DOHH2 (cell line): ENCODE measurements around the gene ABI2.
"Not testable (repeated sequence)": the region's sequence is repeated elsewhere in the genome, so short reads cannot be mapped to it uniquely, and the experiment has no call there.

Experiments
- H3F3A ChIP-seq: fragments of 200-600 bp; sonication (generic), shearing (Covaris generic); 2 replicates; pipeline ENCODE4 v1.6.0; 2016; ENCODE audit warnings: antibody characterized with exemption, mild to moderate bottlenecking; ENCODE audit not compliant: control insufficient read depth, insufficient read depth
- H3K27ac ChIP-seq: fragments of 200-600 bp; sonication (generic); 2 replicates; pipeline ENCODE4 v1.5.1; 2014; ENCODE audit warnings: low read depth, mild to moderate bottlenecking, low read length, moderate library complexity
- H3K27me3 ChIP-seq: fragments of 200-600 bp; sonication (generic); 2 replicates; pipeline ENCODE4 v1.6.1; 2014; ENCODE audit warnings: mild to moderate bottlenecking, low read length, mixed read lengths; ENCODE audit not compliant: control insufficient read depth
- H3K36me3 ChIP-seq: fragments of 200-600 bp; sonication (generic); 2 replicates; pipeline ENCODE4 v1.6.1; 2014; ENCODE audit warnings: mild to moderate bottlenecking, low read length, moderate library complexity, mixed read lengths; ENCODE audit not compliant: control insufficient read depth
- H3K4me1 ChIP-seq: fragments of 200-600 bp; sonication (generic); 2 replicates; pipeline ENCODE4 v1.6.1; 2014; ENCODE audit warnings: mild to moderate bottlenecking, low read length, mixed read lengths; ENCODE audit not compliant: control insufficient read depth
- H3K4me2 ChIP-seq: fragments of 200-600 bp; sonication (generic); 2 replicates; pipeline ENCODE4 v1.6.0; 2014; ENCODE audit warnings: mild to moderate bottlenecking, low read length, moderate library complexity
- H3K4me3 ChIP-seq: fragments of 200-600 bp; sonication (generic); 2 replicates; pipeline ENCODE4 v1.5.1; 2014; ENCODE audit warnings: mild to moderate bottlenecking, low read length, mixed read lengths
- H3K79me2 ChIP-seq: fragments of 200-600 bp; sonication (generic); 2 replicates; pipeline ENCODE4 v1.6.1; 2014; ENCODE audit warnings: mild to moderate bottlenecking, low read length, mixed read lengths; ENCODE audit not compliant: control insufficient read depth
- H3K9me2 ChIP-seq: fragments of 200-600 bp; sonication (generic); replicated peaks from 2 replicates; pipeline ENCODE4 v1.6.1; 2014; ENCODE audit warnings: mild to moderate bottlenecking, low read length, mixed read lengths; ENCODE audit not compliant: control insufficient read depth
- H3K9me3 ChIP-seq: fragments of 200-600 bp; sonication (generic); 2 replicates; pipeline ENCODE4 v1.6.1; 2014; ENCODE audit warnings: antibody characterized with exemption, low read length, mixed read lengths; ENCODE audit not compliant: control insufficient read depth, insufficient read depth
- H4K20me1 ChIP-seq: fragments of 200-600 bp; sonication (generic); 2 replicates; pipeline ENCODE4 v1.6.0; 2014; ENCODE audit warnings: low read depth, mild to moderate bottlenecking, antibody characterized with exemption, low read length, moderate library complexity; ENCODE audit not compliant: control insufficient read depth, insufficient read depth
- EZH2phosphoT487 ChIP-seq: fragments of 200-600 bp; sonication (generic); IDR thresholded peaks from 2 replicates; pipeline ENCODE4 v1.6.1; 2017; ENCODE audit warnings: borderline replicate concordance, mild to moderate bottlenecking, antibody characterized with exemption, low read length, moderate library complexity, mixed read lengths
- TF ChIP-seq, protein P1 (sequence below): fragments of 200-600 bp; sonication (generic); IDR thresholded peaks from one replicate; pipeline ENCODE4 v1.5.1; 2014; ENCODE audit warnings: antibody characterized with exemption, mild to moderate bottlenecking, low read depth, low read length; ENCODE audit not compliant: poor library complexity, severe bottlenecking

ABI2 gene

DNA sequence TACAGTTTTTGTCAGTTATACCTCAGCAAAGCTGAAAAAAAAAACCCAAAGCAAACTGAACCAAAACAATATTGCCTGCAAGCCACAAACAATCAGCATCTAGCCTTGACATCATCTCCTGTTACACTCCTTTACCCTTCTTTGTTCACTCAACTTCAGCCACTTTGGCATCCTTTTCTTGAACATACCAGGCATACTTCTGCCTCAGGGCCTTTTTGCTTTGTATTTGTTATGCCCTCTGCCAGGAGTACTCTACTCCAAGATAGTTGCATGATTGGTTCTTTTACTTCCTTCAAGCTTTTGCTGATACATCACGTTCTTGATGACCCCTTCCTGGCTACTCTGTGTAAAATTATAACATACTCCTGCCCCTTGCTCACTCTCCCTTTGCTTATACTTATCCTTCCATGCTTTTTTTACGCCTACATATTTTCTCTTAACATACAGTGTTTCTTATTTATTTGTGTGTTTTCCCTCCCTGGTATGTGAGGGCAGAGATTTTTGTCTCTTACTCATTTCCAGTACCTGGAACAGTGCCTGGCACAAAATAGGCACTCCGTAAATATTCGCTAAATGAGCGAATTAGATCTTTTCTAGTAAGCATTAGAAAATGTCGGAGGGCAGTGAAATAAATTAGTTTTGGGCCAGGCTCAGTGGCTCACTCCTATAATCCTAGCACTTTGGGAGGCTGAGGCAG, 12.7 kb downstream of the ABI2 start:
- Histone ChIP-seq H3K4me3 (no peak overlapping the region), H3K9me2 (no peaks in the 10 kb centered on the region), H3K36me3 (peaks cover 13% of the 10 kb centered on the region; the same call in 1 of the 2 replicates), H3K4me1 (0 out of 2 replicates have a peak, but pooled peaks cover 3% of the 10 kb centered on the region), H4K20me1 (no peaks in the 10 kb centered on the region), H3K9me3 (no peaks in the 10 kb centered on the region), H3K27me3 (no peaks in the 10 kb centered on the region), H3K27ac (no peak overlapping the region), H3F3A (peaks cover 2% of the 10 kb centered on the region; the same call in 1 of the 2 replicates), H3K4me2 (no peak overlapping the region), H3K79me2 (peaks cover 49% of the 10 kb centered on the region)
- TF ChIP-seq, protein P1, sequence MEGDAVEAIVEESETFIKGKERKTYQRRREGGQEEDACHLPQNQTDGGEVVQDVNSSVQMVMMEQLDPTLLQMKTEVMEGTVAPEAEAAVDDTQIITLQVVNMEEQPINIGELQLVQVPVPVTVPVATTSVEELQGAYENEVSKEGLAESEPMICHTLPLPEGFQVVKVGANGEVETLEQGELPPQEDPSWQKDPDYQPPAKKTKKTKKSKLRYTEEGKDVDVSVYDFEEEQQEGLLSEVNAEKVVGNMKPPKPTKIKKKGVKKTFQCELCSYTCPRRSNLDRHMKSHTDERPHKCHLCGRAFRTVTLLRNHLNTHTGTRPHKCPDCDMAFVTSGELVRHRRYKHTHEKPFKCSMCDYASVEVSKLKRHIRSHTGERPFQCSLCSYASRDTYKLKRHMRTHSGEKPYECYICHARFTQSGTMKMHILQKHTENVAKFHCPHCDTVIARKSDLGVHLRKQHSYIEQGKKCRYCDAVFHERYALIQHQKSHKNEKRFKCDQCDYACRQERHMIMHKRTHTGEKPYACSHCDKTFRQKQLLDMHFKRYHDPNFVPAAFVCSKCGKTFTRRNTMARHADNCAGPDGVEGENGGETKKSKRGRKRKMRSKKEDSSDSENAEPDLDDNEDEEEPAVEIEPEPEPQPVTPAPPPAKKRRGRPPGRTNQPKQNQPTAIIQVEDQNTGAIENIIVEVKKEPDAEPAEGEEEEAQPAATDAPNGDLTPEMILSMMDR, result no peak

DNA sequence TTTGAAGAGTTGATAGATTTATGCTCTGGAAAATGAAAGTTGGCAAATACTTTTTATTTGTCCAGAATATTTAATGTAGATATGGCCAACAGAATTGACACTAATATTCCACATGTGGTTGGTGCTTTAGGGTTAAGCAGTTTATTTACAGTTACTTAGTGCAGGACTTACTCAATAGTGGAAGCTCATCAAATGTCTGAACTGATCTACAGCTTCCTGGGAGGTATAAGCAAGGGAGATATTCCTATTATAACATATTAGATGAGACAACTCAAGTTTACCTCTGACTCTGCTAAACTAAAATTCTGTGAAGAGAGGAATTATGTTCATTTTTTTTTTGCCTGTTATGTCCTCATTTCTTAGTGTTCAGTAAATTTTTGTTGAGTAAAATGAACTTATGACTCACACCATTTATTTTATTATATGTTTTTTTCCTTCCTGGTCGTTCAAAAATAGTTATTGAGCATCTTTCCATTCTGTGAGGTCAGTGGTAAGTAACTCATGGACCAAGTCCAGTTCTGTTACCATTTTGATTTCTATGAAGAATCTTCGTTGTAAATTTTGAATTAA, 13.6 kb downstream of the ABI2 start:
- Histone ChIP-seq H3K4me2 (no peak overlapping the region), H3K79me2 (peaks cover 46% of the 10 kb centered on the region)

DNA sequence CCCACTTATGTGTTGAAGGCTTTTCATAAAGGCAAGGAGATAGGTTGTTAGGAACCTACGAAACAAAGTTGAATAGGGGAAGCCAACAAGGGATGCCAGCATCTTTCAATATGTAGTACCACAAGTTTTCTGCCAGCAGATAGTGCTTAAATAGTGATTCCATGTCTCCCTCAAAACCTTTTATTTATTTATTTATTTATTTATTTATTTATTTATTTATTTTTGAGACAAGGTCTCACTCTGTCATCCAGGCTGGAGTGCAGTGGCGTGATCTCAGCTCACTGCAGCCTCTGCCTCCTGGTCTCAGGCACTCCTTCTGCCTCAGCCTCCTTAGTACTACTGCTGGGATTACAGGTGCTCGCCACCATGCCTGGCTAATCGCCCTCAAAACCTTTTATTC, 14.2 kb downstream of the ABI2 start:
- not testable (repeated sequence) for H3F3A ChIP-seq, H3K27ac ChIP-seq, H3K9me2 ChIP-seq, H3K4me3 ChIP-seq, H3K27me3 ChIP-seq, H3K9me3 ChIP-seq, H3K36me3 ChIP-seq, H3K4me2 ChIP-seq, H3K4me1 ChIP-seq, H4K20me1 ChIP-seq
- H3K79me2 ChIP-seq, result peaks cover 45% of the 10 kb centered on the region

More for the DNA sequence above, 13.6 kb downstream of the ABI2 start:
- Histone ChIP-seq H3F3A (peaks cover 2% of the 10 kb centered on the region; the same call in 1 of the 2 replicates), H3K27me3 (no peaks in the 10 kb centered on the region), H3K9me2 (no peaks in the 10 kb centered on the region), H3K36me3 (peaks cover 9% of the 10 kb centered on the region; the same call in 1 of the 2 replicates), H3K4me3 (no peak overlapping the region), H3K9me3 (no peaks in the 10 kb centered on the region), H3K4me1 (0 out of 2 replicates have a peak, but pooled peaks cover 3% of the 10 kb centered on the region), H4K20me1 (no peaks in the 10 kb centered on the region), H3K27ac (no peak overlapping the region)
- TF ChIP-seq, protein P1, result no peak
- TF ChIP-seq EZH2phosphoT487, result no peak

DNA sequence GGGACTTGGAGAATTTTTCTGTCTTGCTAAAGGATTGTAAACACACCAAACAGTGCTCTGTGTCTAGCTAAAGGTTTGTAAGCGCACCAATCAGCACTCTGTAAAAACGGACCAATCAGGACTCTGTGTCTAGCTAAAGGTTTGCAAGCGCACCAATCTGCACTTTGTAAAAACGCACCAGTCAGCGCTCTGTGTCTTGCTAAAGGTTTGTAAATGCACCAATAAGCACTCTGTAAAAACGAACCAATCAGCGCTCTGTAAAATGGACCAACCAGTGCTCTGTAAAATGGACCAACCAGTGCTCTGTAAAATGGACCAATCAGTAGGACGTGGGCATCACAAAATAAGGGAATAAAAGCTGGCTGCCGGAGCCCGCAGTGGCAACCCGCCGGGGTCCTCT, 16.5 kb downstream of the ABI2 start:
- peaks cover 7% of the 10 kb centered on the region; the same call in 1 of the 2 replicates for H3K36me3 ChIP-seq
- H3F3A ChIP-seq, result peaks cover 2% of the 10 kb centered on the region; the same call in 1 of the 2 replicates
- H3K9me2 ChIP-seq, result no peaks in the 10 kb centered on the region
- no peaks in the 10 kb centered on the region for H3K4me1 ChIP-seq
- no peak overlapping the region for H3K4me3 ChIP-seq
- no peaks in the 10 kb centered on the region for H3K9me3 ChIP-seq
- no peaks in the 10 kb centered on the region for H3K27me3 ChIP-seq
- H3K27ac ChIP-seq, result no peak overlapping the region
- TF ChIP-seq EZH2phosphoT487, result no peak
- TF ChIP-seq, protein P1, result no peak
- H4K20me1 ChIP-seq, result no peaks in the 10 kb centered on the region
- no peak overlapping the region for H3K4me2 ChIP-seq
- H3K79me2 ChIP-seq, result peaks cover 41% of the 10 kb centered on the region
